Neuronal stem cell (in vitro differentiated cells): ENCODE results near the gene NUP214.

ENCODE experiments used
- DNase-seq: peaks from one replicate; pipeline ENCODE4 v3.0.0-alpha.2; 2013; ENCODE audit warnings: low spot score
- H2AFZ ChIP-seq: one replicate; pipeline ENCODE4 v1.6.1; 2013; ENCODE audit warnings: mild to moderate bottlenecking, low read length, inconsistent platforms
- H2AK5ac ChIP-seq: 2 replicates; pipeline ENCODE4 v1.6.1; 2013; ENCODE audit warnings: low read depth, mild to moderate bottlenecking, inconsistent platforms, low read length, moderate library complexity, mixed read lengths
- H2BK120ac ChIP-seq: 2 replicates; pipeline ENCODE4 v1.6.1; 2013; ENCODE audit warnings: low read depth, mild to moderate bottlenecking, inconsistent platforms, low read length, moderate library complexity, mixed read lengths
- H2BK12ac ChIP-seq: one replicate; pipeline ENCODE4 v1.6.1; 2013; ENCODE audit warnings: low read length, inconsistent platforms
- H2BK15ac ChIP-seq: 2 replicates; pipeline ENCODE4 v1.6.1; 2013; ENCODE audit warnings: mild to moderate bottlenecking, low read length, inconsistent platforms, mixed read lengths
- H2BK5ac ChIP-seq: one replicate; pipeline ENCODE4 v1.6.1; 2013; ENCODE audit warnings: inconsistent platforms, mild to moderate bottlenecking, low read length, moderate library complexity
- H3K14ac ChIP-seq: one replicate; pipeline ENCODE4 v1.6.1; 2013; ENCODE audit warnings: low read length, inconsistent platforms
- H3K18ac ChIP-seq: 2 replicates; pipeline ENCODE4 v1.6.1; 2013; ENCODE audit warnings: low read length, inconsistent platforms
- H3K23ac ChIP-seq: 2 replicates; pipeline ENCODE4 v1.6.1; 2013; ENCODE audit warnings: low read depth, mild to moderate bottlenecking, mixed read lengths, low read length, inconsistent platforms; ENCODE audit not compliant: poor library complexity
- H3K27ac ChIP-seq: replicated peaks from 3 replicates; pipeline ENCODE4 v1.5.1; 2013; ENCODE audit warnings: low read length, inconsistent platforms
- H3K27me3 ChIP-seq, 3 experiments: 2 replicates each; pipeline ENCODE4 v1.6.1; 2013; ENCODE audit warnings: low read length in 3 of 3, mild to moderate bottlenecking in 2 of 3, inconsistent platforms in 1 of 3, low read depth in 1 of 3, mixed read lengths in 1 of 3, moderate library complexity in 1 of 3; ENCODE audit not compliant: control insufficient read depth in 3 of 3, insufficient read depth in 3 of 3
- H3K36me3 ChIP-seq, 2 donors: replicated peaks in 1 of 2; 2 replicates each; pipeline ENCODE4 v1.6.1; 2013; ENCODE audit warnings: low read length in 2 of 2; ENCODE audit not compliant: control insufficient read depth in 2 of 2, insufficient read depth in 2 of 2
- H3K4ac ChIP-seq: 2 replicates; pipeline ENCODE4 v1.6.1; 2013; ENCODE audit warnings: inconsistent platforms, mild to moderate bottlenecking, low read length, moderate library complexity
- H3K4me1 ChIP-seq, 2 donors: 1 replicate in 1 of 2; 2 replicates in 1 of 2; pipeline ENCODE4 v1.6.1; 2013; ENCODE audit warnings: low read length in 2 of 2, low read depth in 1 of 2; ENCODE audit not compliant: control insufficient read depth in 2 of 2, insufficient read depth in 1 of 2
- H3K4me2 ChIP-seq: one replicate; pipeline ENCODE4 v1.6.1; 2013; ENCODE audit warnings: mild to moderate bottlenecking, low read length, inconsistent platforms; ENCODE audit not compliant: insufficient read depth, poor library complexity, severe bottlenecking
- H3K4me3 ChIP-seq, 2 donors: 2 replicates each; pipeline ENCODE4 v1.5.1; 2013; ENCODE audit warnings: low read length in 2 of 2, mild to moderate bottlenecking in 2 of 2, inconsistent platforms in 1 of 2, moderate library complexity in 1 of 2
- H3K79me1 ChIP-seq: one replicate; pipeline ENCODE4 v1.6.1; 2013; ENCODE audit warnings: low read depth, mild to moderate bottlenecking, inconsistent platforms, low read length, moderate library complexity
- H3K9ac ChIP-seq: one replicate; pipeline ENCODE4 v1.6.1; 2013; ENCODE audit warnings: mild to moderate bottlenecking, low read depth, low read length, inconsistent platforms; ENCODE audit not compliant: poor library complexity
- H3K9me3 ChIP-seq, 2 donors: replicated peaks in 1 of 2; 2 replicates each; pipeline versions ENCODE3 to v1.6.1; 2013; ENCODE audit warnings: low read length in 2 of 2, mild to moderate bottlenecking in 2 of 2, inconsistent platforms in 1 of 2, low read depth in 1 of 2, mixed read lengths in 1 of 2, moderate library complexity in 1 of 2; ENCODE audit not compliant: control insufficient read depth in 2 of 2, insufficient read depth in 1 of 2
- H4K8ac ChIP-seq: one replicate; pipeline ENCODE4 v1.6.1; 2013; ENCODE audit warnings: low read depth, mild to moderate bottlenecking, inconsistent platforms, low read length, moderate library complexity
- H4K91ac ChIP-seq: one replicate; pipeline ENCODE4 v1.6.1; 2013; ENCODE audit warnings: low read length, low read depth, mild to moderate bottlenecking, inconsistent platforms; ENCODE audit not compliant: poor library complexity
- WGBS, 2 donors: extraction: QIAGEN DNeasy Blood & Tissue Kit; methylation state at CpG; one replicate each; pipeline ENCODE4 v1.1.7; 2013; ENCODE audit warnings: missing lambda C conversion rate in 2 of 2, mixed read lengths in 1 of 2; ENCODE audit not compliant: insufficient read length in 2 of 2, insufficient replicate concordance in 1 of 2; ENCODE audit errors: extremely low coverage in 2 of 2; 5-methylcytosine and 5-hydroxymethylcytosine counted together

NUP214 gene

GRCh38 chr9:131091352-131091992, 33.9 kb upstream of the NUP214 start:
- Histone ChIP-seq H3K4me1 (peaks cover 0 to 4% of the 10 kb centered on the region in 2 donors), H4K91ac (no peak overlapping the region), H3K79me1 (no peaks in the 10 kb centered on the region), H2BK5ac (no peak overlapping the region), H3K36me3 (no peaks in the 10 kb centered on the region), H3K9me3 (no peaks in the 10 kb centered on the region), H3K27ac (no peak overlapping the region), H3K4ac (no peak overlapping the region), H2AK5ac (no peak overlapping the region), H2AFZ (no peak overlapping the region), H3K23ac (peak overlapping the region; percentile 26), H2BK12ac (no peak overlapping the region), H2BK15ac (no peak overlapping the region), H3K4me3 (no peak overlapping the region), H3K27me3 (peaks cover 0 to 63% (median 0%) of the 10 kb centered on the region in 3 experiments), H3K9ac (no peak overlapping the region), H2BK120ac (no peak overlapping the region), H3K4me2 (no peak overlapping the region), H3K18ac (peak overlapping the region; percentile 23), H3K14ac (no peak overlapping the region), H4K8ac (no peak overlapping the region)
- no CpG with 5 or more reads among the region's 19 CpGs for WGBS, 2 donors
- DNase-seq: no peak

GRCh38 chr9:131092030-131092429, 33.4 kb upstream of the NUP214 start:
- peaks cover 0 to 63% (median 0%) of the 10 kb centered on the region in 3 experiments for H3K27me3 ChIP-seq
- H4K8ac ChIP-seq: no peak overlapping the region
- no peak overlapping the region for H2BK120ac ChIP-seq
- no peaks in the 10 kb centered on the region for H3K36me3 ChIP-seq
- no CpG with 5 or more reads among the region's 6 CpGs for WGBS, 2 donors
- H2BK15ac ChIP-seq: no peak overlapping the region
- H3K9me3 ChIP-seq: no peaks in the 10 kb centered on the region
- H3K18ac ChIP-seq: peak overlapping the region; percentile 29
- no peak overlapping the region for H2BK12ac ChIP-seq
- no peak overlapping the region for H2BK5ac ChIP-seq
- H3K4me2 ChIP-seq: no peak overlapping the region
- H3K4me1 ChIP-seq: peaks cover under 1 to 4% of the 10 kb centered on the region in 2 donors
- no peak overlapping the region for H3K4me3 ChIP-seq
- no peak overlapping the region for H2AFZ ChIP-seq
- H4K91ac ChIP-seq: no peak overlapping the region
- no peak overlapping the region for H3K4ac ChIP-seq
- no peak overlapping the region for H3K14ac ChIP-seq
- peak overlapping the region; percentile 57 for H2AK5ac ChIP-seq
- no peaks in the 10 kb centered on the region for H3K79me1 ChIP-seq
- H3K27ac ChIP-seq: no peak overlapping the region
- no peak overlapping the region for H3K9ac ChIP-seq
- no peak for DNase-seq
- H3K23ac ChIP-seq: peak overlapping the region; percentile 92

- Histone ChIP-seq H3K9me3 (no peaks in the 10 kb centered on the region), H3K36me3 (no peaks in the 10 kb centered on the region), H3K4me2 (no peak overlapping the region), H3K79me1 (no peaks in the 10 kb centered on the region), H3K18ac (peak overlapping the region; percentile 65), H3K27ac (no peak overlapping the region), H4K91ac (peak overlapping the region; percentile 85), H2BK12ac (peak overlapping the region; percentile 66), H3K9ac (peak overlapping the region; percentile 30), H3K14ac (no peak overlapping the region), H2AFZ (no peak overlapping the region), H3K4me3 (no peak overlapping the region), H2BK15ac (peak overlapping the region; percentile 87), H3K4ac (no peak overlapping the region), H3K27me3 (peaks cover 0 to 58% (median 0%) of the 10 kb centered on the region in 3 experiments), H2BK5ac (no peak overlapping the region), H2BK120ac (peak overlapping the region; percentile 61), H3K23ac (peak overlapping the region; percentile 92), H2AK5ac (peak overlapping the region; percentile 57), H4K8ac (peak overlapping the region; percentile 68), H3K4me1 (peaks cover 7 to 8% of the 10 kb centered on the region in 2 donors)
- DNase-seq: no peak
- WGBS, 2 donors: no CpG with 5 or more reads among the region's 24 CpGs
Observed at GRCh38 chr9:131092548-131093440, 32.6 kb upstream of the NUP214 start.

- H3K27ac ChIP-seq: no peak overlapping the region
- no peak overlapping the region for H4K8ac ChIP-seq
- no peak for DNase-seq
- peaks cover 7% of the 10 kb centered on the region for H3K79me1 ChIP-seq
- H2BK5ac ChIP-seq: no peak overlapping the region
- no peaks in the 10 kb centered on the region for H3K9me3 ChIP-seq
- H2BK120ac ChIP-seq: no peak overlapping the region
- no peak overlapping the region for H4K91ac ChIP-seq
- H2BK15ac ChIP-seq: no peak overlapping the region
- H2AK5ac ChIP-seq: no peak overlapping the region
- H3K27me3 ChIP-seq: peaks cover 0 to 52% (median 0%) of the 10 kb centered on the region in 3 experiments
- H3K18ac ChIP-seq: no peak overlapping the region
- no peak overlapping the region for H3K4ac ChIP-seq
- H2BK12ac ChIP-seq: peak overlapping the region; percentile 48
- no peak overlapping the region for H3K9ac ChIP-seq
- no peak overlapping the region for H3K4me2 ChIP-seq
- no peak overlapping the region for H3K14ac ChIP-seq
- no peak overlapping the region for H3K4me3 ChIP-seq
- peaks cover 1 to 3% of the 10 kb centered on the region in 2 donors for H3K36me3 ChIP-seq
- WGBS, 2 donors: no CpG with 5 or more reads among the region's 5 CpGs
- no peak overlapping the region for H2AFZ ChIP-seq
- peak overlapping the region; percentile 46 for H3K23ac ChIP-seq
- H3K4me1 ChIP-seq: peaks cover 8 to 17% of the 10 kb centered on the region in 2 donors
Observed at GRCh38 chr9:131094015-131094414, 31.4 kb upstream of the NUP214 start.
